Muscle of leg (tissue), 11 donors: ENCODE results near the gene DESI2. TPM values are rescaled to one million over a fixed set of nuclear protein-coding genes. Genes with fewer than 3 reads are reported as not detected.

Experiments
- DNase-seq: peaks from one replicate; pipeline ENCODE4 v3.0.0; 2013
- H3K27ac ChIP-seq: one replicate; pipeline ENCODE4 v1.5.1; 2013; ENCODE audit warnings: mild to moderate bottlenecking, low read length, control low read depth
- H3K27me3 ChIP-seq: one replicate; pipeline ENCODE4 v1.6.1; 2013; ENCODE audit warnings: low read length; ENCODE audit not compliant: control insufficient read depth, insufficient read depth
- H3K36me3 ChIP-seq: one replicate; pipeline ENCODE4 v1.6.1; 2013; ENCODE audit warnings: low read length; ENCODE audit not compliant: control insufficient read depth, insufficient read depth
- H3K4me1 ChIP-seq: one replicate; pipeline ENCODE4 v1.6.1; 2013; ENCODE audit warnings: low read length; ENCODE audit not compliant: control insufficient read depth, insufficient read depth
- H3K4me3 ChIP-seq: one replicate; pipeline ENCODE4 v1.5.1; 2013; ENCODE audit warnings: low read length, control low read depth
- H3K9me3 ChIP-seq: replicated peaks from 2 replicates; pipeline ENCODE4 v1.6.1; 2013; ENCODE audit warnings: low read depth, low read length; ENCODE audit not compliant: control insufficient read depth
- WGBS: methylation state at CpG from one replicate; pipeline ENCODE4 v1.1.5; 2013; ENCODE audit warnings: missing lambda C conversion rate; ENCODE audit not compliant: insufficient coverage; 5-methylcytosine and 5-hydroxymethylcytosine counted together
- polyA plus RNA-seq, 8 donors: library from polyadenylated mRNA; unstranded; fragments of 120-200 nt; gene quantifications; one replicate each; pipeline versions ENCODE4 v1.2.1 to v1.2.3, GENCODE V29; 2013; ENCODE audit warnings: inconsistent platforms in 1 of 8, low replicate concordance in 1 of 8; ENCODE audit not compliant: insufficient read length in 8 of 8, insufficient read depth in 1 of 8
- total RNA-seq: library from RNA; stranded (reverse); fragments of 120-200 nt; gene quantifications from one replicate; pipeline ENCODE4 v1.2.4, GENCODE V29; 2013

The DESI2 gene
- total and polyA plus RNA-seq, 9 donors = 38.4 to 58.8 (median 49.3) TPM

GRCh38 chr1:244695937-244696336 lies 43.0 kb downstream of the DESI2 start:
- no peak for DNase-seq
- Histone ChIP-seq H3K27ac (no peak overlapping the region), H3K9me3 (peaks cover 6% of the 10 kb centered on the region), H3K27me3 (no peaks in the 10 kb centered on the region), H3K36me3 (peaks cover 44% of the 10 kb centered on the region), H3K4me1 (no peaks in the 10 kb centered on the region), H3K4me3 (no peak overlapping the region)
- 100% methylated on average over 2 of the region's 2 CpGs for WGBS

DNA sequence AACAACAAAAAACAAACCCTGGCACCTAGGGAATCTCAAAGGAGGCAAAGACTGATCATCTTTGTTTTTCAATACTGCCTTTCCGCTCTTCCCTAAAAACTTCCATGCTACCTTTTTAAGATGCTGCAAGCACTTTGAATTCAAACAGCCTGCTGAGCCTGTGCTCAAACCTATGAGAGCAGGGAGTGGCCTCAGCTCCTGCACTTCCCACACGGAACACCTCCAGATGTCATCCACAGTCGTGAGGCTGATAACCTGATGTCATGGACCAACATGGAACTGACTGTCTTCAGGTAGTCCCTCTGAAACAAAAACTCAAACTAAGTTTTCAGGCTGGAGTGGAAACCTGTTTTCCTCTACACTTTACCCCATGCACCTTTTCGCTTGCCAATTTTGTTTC lies 46.8 kb downstream of the DESI2 start:
- 86% methylated on average over 3 of the region's 4 CpGs for WGBS
- Histone ChIP-seq H3K36me3 (peaks cover 30% of the 10 kb centered on the region), H3K27me3 (no peaks in the 10 kb centered on the region), H3K4me1 (no peaks in the 10 kb centered on the region), H3K4me3 (no peak overlapping the region), H3K27ac (no peak overlapping the region), H3K9me3 (peaks cover 6% of the 10 kb centered on the region)
- DNase-seq = no peak

- peaks cover 27% of the 10 kb centered on the region for H3K36me3 ChIP-seq
- WGBS = no CpG with 5 or more reads among the region's 1 CpG
- no peaks in the 10 kb centered on the region for H3K27me3 ChIP-seq
- H3K4me3 ChIP-seq = no peak overlapping the region
- no peaks in the 10 kb centered on the region for H3K4me1 ChIP-seq
- H3K27ac ChIP-seq = no peak overlapping the region
- DNase-seq = no peak
- H3K9me3 ChIP-seq = peaks cover 6% of the 10 kb centered on the region
Observed at GRCh38 chr1:244700808-244701207, 47.9 kb downstream of the DESI2 start.

- no CpG with 5 or more reads among the region's 3 CpGs for WGBS
- Histone ChIP-seq H3K4me1 (no peaks in the 10 kb centered on the region), H3K27me3 (no peaks in the 10 kb centered on the region), H3K9me3 (peaks cover 6% of the 10 kb centered on the region), H3K27ac (no peak overlapping the region), H3K4me3 (no peak overlapping the region), H3K36me3 (peaks cover 26% of the 10 kb centered on the region)
- no peak for DNase-seq
Observed at GRCh38 chr1:244702620-244703019, 49.7 kb downstream of the DESI2 start.

DNA sequence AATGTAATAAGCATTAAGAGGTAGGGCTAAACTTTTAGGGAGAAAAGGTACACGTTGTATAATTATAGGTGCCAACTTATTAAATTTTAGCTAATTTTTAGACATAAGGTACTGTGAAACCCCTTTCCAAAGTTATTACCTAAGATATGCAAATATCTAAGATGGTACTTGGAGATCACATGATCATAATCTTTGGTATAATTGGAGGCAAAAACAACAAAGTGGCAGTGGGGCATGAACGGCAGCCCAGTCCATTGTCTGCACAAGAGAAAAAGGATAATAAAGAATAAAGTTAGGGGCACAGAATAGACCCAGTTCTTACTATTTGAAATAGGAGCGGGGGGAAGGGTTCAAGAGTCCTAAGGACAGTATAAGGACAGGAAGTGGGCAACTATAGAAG lies 51.2 kb downstream of the DESI2 start:
- no peak for DNase-seq
- WGBS = 89% methylated on average over 2 of the region's 3 CpGs
- Histone ChIP-seq H3K36me3 (peaks cover 19% of the 10 kb centered on the region), H3K4me1 (no peaks in the 10 kb centered on the region), H3K27me3 (no peaks in the 10 kb centered on the region), H3K27ac (no peak overlapping the region), H3K4me3 (no peak overlapping the region), H3K9me3 (peaks cover 6% of the 10 kb centered on the region)

- Histone ChIP-seq H3K27ac (no peak overlapping the region), H3K9me3 (peaks cover 2% of the 10 kb centered on the region), H3K36me3 (peaks cover 14% of the 10 kb centered on the region), H3K27me3 (no peaks in the 10 kb centered on the region), H3K4me1 (no peaks in the 10 kb centered on the region), H3K4me3 (no peak overlapping the region)
- no peak for DNase-seq
- WGBS = 67% methylated on average over 6 of the region's 17 CpGs
Observed at GRCh38 chr1:244705261-244706234, 52.6 kb downstream of the DESI2 start.

DNA sequence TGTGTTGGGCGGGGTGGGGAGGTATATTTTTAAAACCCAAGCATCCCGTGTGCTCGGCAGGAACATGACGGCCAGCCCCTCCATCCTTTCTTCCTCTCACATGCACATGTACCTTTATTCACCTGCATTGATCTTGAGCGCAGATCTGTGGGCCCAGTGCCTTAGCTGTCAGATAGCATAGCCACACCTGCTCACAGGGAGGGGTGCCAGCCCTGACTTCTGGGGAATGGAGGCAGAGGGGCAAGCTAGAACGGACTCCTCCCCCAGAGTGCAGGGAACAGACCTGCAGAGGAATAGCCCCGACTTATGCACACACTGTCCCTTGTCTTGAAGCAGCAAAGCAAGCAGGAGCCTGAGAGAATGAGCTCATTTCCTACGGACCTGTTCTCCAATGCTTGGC lies 56.1 kb downstream of the DESI2 start:
- peaks cover 6% of the 10 kb centered on the region for H3K36me3 ChIP-seq

DNA sequence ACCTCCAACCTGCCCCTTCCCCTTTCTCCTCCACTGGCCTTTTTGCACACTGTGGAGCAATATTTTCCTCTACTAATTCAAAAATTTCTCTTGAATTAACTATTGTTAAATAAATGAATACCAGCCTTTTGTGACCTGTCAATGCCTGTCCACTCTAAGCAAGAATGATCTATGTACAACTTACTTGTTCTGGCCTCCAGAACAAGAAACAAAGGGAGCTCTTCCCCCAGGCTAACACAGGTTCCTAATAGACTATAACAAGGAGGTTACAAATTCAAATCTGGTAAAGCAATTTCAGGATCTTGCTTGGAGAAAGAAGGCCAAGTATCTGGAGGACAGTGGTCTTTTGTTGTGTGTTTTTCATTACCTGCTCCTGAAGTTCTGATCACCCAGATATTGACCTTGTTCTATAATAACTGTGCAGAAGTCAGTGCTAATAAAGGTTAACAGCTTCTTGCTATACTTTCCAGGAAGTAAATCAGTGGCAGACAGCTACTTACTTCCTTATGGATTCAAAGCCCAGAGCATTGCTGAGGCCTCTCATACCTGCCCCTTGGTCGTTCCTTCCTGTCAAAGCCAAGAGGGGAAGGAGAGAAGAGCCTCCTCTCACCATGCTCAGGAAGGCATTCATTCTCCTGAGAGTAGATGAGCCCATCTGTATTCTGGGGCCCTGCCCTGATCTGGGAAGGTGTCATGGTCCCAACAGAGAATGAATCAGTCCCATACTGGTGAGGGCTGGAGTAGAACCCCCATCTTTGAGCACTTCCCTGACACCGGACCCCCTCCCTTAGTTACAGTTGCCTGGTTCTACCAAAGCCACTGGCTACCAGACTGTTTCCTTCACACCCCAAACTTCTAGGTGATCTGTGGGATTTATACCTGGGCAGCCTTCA lies 56.8 kb downstream of the DESI2 start:
- no peak for DNase-seq
- Histone ChIP-seq H3K27me3 (no peaks in the 10 kb centered on the region), H3K4me3 (no peak overlapping the region), H3K4me1 (no peaks in the 10 kb centered on the region), H3K9me3 (no peaks in the 10 kb centered on the region), H3K36me3 (peaks cover 6% of the 10 kb centered on the region), H3K27ac (no peak overlapping the region)
- no CpG with 5 or more reads among the region's 2 CpGs for WGBS

More for the DNA sequence above, 56.1 kb downstream of the DESI2 start:
- H3K9me3 ChIP-seq = no peaks in the 10 kb centered on the region
- no peaks in the 10 kb centered on the region for H3K27me3 ChIP-seq
- H3K27ac ChIP-seq = no peak overlapping the region
- H3K4me3 ChIP-seq = no peak overlapping the region
- WGBS = 75% methylated on average over 2 of the region's 8 CpGs
- no peak for DNase-seq
- H3K4me1 ChIP-seq = no peaks in the 10 kb centered on the region

DNA sequence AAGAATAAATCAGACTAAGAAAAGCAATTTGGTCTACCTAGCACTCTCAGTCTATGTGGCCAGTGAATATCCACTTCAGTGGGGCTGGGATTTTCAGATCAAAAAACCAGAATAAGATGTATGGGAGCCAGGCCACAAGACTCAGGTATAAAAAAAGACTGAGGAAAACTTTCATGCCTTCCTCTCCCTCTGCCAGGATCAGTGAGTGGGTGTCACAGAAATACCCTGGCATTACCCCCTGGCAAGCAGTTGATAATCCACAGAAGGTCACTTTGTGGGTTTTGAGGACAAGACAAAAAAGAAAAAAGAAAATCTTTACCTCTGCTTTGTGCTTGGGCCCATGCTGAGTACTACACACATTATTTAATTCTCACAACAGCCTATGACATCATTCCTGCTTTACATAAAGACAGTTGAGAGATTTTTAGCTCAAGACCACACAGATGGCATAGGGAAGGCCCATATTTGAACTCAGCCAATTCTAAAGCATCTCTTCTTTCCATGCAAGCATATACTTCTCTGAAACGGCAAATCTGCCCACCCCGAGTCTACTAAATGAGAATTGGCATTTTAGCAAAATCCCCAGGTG lies 57.6 kb downstream of the DESI2 start:
- no peak for DNase-seq
- Histone ChIP-seq H3K36me3 (peaks cover 6% of the 10 kb centered on the region), H3K9me3 (no peaks in the 10 kb centered on the region), H3K4me1 (no peaks in the 10 kb centered on the region), H3K27ac (no peak overlapping the region), H3K4me3 (no peak overlapping the region), H3K27me3 (no peaks in the 10 kb centered on the region)
- WGBS = no CpG with 5 or more reads among the region's 2 CpGs

DNA sequence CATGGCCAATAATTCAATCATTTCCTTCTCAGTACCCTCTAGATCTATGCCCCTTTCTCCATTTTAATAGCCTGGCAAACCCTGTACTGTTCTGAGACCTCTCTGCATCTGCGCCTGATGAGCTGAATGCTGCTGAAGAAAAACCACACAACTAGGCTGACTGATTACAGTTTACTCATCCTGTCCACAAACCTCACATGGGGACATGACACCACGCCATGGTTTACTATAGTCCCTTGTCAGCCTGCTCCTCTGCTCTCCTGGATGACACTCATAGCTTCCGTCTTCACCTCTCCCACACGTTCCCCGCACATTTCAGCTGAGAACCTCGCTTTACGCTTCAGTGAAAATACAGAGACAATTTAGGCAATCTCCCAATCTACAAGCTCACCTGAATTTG lies 59.7 kb downstream of the DESI2 start:
- peaks cover 3% of the 10 kb centered on the region for H3K36me3 ChIP-seq

More for the DNA sequence above, 59.7 kb downstream of the DESI2 start:
- Histone ChIP-seq H3K27ac (no peak overlapping the region), H3K27me3 (no peaks in the 10 kb centered on the region), H3K4me3 (no peak overlapping the region), H3K4me1 (no peaks in the 10 kb centered on the region), H3K9me3 (no peaks in the 10 kb centered on the region)
- DNase-seq = no peak
- 89% methylated on average over 5 of the region's 7 CpGs for WGBS
